GM06990 (cell line): ENCODE measurements around the gene FCGR3A.
"Not testable (repeated sequence)": the region's sequence is repeated elsewhere in the genome, so short reads cannot be mapped to it uniquely, and the experiment has no call there.

Experiments
- DNase-seq: peaks from one replicate; pipeline ENCODE4 v3.0.0-alpha.2; 2011; ENCODE audit not compliant: insufficient read length; ENCODE audit errors: extremely low read depth
- H3K27me3 ChIP-seq: replicated peaks from 2 replicates; pipeline ENCODE4 v1.6.0; 2011; ENCODE audit warnings: low read length; ENCODE audit not compliant: control insufficient read depth, insufficient read depth
- H3K36me3 ChIP-seq: 2 replicates; pipeline ENCODE4 v1.5.1; 2011; ENCODE audit warnings: low read length; ENCODE audit not compliant: control insufficient read depth, insufficient read depth
- H3K4me3 ChIP-seq: replicated peaks from 2 replicates; pipeline ENCODE4 v1.5.1; 2011; ENCODE audit warnings: low read depth, mild to moderate bottlenecking, control low read depth, low read length
- TF ChIP-seq, protein P1 (sequence below): IDR thresholded peaks from 2 replicates; pipeline ENCODE4 v1.5.1; 2011; ENCODE audit warnings: low read length, control low read depth, mild to moderate bottlenecking, inconsistent platforms; ENCODE audit not compliant: insufficient read depth, poor library complexity, severe bottlenecking

FCGR3A gene

DNA sequence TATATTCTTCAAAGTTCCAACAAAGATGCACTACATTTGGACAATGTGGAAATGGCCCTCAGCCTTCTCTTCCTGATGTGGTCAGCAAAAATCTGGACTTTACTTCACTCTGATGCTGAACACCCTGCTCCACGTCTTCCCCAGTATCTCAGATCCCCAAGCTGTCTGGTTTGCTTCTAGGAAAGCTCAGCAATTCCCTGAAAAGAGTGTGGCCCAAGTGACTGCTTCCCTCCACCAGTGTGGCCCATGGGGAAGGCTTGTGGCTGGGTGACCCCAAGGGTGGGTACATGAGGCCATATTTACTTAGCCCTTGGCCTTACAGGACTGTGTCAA lies 36.2 kb downstream of the FCGR3A start:
- not testable (repeated sequence) for H3K36me3 ChIP-seq, H3K4me3 ChIP-seq, H3K27me3 ChIP-seq, DNase-seq

DNA sequence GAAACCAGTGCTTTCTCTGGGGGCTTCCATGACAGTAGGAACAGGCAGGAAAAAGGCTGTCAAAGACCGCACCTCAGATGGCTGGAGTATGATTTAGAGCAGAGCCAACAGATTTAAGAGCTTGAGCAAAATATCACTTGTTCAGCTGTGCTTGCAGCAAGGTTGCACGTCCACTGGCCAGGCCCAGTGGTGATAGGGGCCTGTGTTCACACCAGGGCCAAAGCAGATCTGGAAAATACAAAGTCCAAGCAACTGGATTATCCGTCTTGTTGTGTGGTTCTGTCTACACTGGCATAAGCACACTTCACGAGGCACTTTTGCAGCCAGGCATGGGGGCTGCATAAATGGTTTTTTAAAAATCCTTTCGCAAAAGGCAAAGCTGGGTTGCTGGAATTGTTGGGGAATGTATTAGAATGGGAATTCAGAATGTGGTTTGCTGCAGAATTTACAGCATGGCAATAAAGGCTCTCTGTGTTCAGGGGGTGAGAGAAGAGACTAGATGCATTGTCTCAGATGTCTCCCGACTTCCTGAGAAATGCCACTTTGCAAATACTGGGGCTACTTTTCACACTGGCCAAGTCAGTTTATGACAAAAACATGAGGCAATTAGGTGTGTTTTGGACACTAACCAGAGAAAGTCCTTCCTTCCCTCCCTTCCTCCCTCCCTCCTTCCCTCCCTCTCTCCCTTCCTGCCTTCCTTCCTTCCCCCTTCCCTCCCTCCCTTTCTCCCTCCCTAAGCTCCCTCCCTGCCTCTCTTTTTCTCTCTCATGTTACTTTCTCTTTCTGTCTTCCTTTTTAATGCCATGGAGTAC lies 36.8 kb downstream of the FCGR3A start:
- not testable (repeated sequence) for H3K4me3 ChIP-seq, H3K27me3 ChIP-seq, DNase-seq, H3K36me3 ChIP-seq

DNA sequence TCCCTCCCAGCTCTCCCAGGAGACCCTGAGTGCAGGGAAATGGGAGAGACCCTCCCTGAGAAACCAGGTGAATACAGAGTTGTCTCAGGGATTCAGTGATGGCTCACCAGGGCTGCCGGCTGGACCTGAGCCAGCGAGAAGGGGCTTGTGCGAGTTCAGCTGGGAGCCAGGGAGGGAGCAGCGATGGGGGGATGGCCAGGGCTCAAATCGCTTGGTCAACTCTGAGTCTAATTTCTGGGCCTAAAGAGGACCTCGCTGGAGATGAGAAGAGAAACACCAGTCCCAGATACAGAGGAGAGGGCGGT lies 37.9 kb downstream of the FCGR3A start:
- no peak for DNase-seq

DNA sequence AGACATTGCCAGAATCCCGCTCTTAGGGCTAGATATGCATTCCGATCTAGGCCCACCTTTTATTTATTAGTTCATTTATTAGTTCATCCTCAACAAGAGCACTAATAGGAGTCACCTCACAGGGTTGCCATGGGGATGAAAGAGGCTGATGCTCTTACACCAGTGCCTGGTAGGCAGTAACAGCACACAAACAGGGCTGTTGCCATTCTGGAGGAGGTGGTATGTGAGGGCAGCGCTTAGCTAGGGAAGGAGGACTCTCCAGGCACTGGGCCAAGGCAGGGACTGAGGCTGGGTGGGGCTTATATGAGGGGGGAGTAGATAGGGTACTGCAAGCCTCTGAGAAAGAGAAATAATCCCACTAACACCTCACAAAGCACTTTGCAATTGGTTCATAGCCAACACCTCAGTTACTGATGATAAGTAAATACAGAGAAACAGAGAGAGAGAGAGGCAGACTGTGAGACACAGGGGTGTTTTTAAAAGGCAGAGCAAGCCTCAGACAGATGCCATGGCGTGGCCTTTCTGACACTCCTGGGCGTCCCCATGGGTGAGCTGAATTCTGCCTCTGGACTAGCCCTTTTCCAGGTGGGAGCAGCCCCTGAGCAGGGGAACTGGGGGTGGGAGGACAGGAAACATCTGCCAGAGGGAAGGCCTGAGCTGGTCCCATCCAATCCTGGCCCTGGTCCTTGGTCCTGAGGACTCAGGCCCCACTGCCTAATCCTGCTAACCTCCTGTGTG lies 38.4 kb downstream of the FCGR3A start:
- no peak for DNase-seq
- H3K4me3 ChIP-seq = no peak overlapping the region
- no peaks in the 10 kb centered on the region for H3K27me3 ChIP-seq
- no peaks in the 10 kb centered on the region for H3K36me3 ChIP-seq
- TF ChIP-seq, protein P1, sequence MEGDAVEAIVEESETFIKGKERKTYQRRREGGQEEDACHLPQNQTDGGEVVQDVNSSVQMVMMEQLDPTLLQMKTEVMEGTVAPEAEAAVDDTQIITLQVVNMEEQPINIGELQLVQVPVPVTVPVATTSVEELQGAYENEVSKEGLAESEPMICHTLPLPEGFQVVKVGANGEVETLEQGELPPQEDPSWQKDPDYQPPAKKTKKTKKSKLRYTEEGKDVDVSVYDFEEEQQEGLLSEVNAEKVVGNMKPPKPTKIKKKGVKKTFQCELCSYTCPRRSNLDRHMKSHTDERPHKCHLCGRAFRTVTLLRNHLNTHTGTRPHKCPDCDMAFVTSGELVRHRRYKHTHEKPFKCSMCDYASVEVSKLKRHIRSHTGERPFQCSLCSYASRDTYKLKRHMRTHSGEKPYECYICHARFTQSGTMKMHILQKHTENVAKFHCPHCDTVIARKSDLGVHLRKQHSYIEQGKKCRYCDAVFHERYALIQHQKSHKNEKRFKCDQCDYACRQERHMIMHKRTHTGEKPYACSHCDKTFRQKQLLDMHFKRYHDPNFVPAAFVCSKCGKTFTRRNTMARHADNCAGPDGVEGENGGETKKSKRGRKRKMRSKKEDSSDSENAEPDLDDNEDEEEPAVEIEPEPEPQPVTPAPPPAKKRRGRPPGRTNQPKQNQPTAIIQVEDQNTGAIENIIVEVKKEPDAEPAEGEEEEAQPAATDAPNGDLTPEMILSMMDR = no peak

More for the DNA sequence above, 37.9 kb downstream of the FCGR3A start:
- Histone ChIP-seq H3K36me3 (no peaks in the 10 kb centered on the region), H3K27me3 (no peaks in the 10 kb centered on the region), H3K4me3 (no peak overlapping the region)
- TF ChIP-seq, protein P1 = no peak

DNA sequence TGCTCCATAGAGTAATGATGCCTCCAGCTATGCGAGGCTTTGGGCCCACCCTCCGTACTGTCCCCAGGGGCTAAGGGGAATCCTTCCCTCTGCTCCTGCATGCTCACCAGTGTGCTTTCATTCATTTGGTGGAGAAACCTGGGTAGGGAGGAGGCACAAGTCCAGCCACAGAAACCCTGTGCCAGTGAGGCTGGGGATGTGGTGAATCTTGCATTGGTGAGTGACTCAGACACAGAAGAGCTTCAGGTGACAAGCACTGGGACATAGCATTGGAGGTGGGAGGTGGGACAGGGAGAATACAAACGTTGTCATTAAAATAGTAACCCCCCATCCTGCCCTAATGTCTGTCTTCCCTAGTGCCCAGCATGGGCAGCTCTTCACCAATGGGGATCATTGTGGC lies 39.1 kb downstream of the FCGR3A start:
- Histone ChIP-seq H3K27me3 (no peaks in the 10 kb centered on the region), H3K36me3 (no peaks in the 10 kb centered on the region), H3K4me3 (no peak overlapping the region)
- no peak for DNase-seq
- TF ChIP-seq, protein P1 = no peak

DNA sequence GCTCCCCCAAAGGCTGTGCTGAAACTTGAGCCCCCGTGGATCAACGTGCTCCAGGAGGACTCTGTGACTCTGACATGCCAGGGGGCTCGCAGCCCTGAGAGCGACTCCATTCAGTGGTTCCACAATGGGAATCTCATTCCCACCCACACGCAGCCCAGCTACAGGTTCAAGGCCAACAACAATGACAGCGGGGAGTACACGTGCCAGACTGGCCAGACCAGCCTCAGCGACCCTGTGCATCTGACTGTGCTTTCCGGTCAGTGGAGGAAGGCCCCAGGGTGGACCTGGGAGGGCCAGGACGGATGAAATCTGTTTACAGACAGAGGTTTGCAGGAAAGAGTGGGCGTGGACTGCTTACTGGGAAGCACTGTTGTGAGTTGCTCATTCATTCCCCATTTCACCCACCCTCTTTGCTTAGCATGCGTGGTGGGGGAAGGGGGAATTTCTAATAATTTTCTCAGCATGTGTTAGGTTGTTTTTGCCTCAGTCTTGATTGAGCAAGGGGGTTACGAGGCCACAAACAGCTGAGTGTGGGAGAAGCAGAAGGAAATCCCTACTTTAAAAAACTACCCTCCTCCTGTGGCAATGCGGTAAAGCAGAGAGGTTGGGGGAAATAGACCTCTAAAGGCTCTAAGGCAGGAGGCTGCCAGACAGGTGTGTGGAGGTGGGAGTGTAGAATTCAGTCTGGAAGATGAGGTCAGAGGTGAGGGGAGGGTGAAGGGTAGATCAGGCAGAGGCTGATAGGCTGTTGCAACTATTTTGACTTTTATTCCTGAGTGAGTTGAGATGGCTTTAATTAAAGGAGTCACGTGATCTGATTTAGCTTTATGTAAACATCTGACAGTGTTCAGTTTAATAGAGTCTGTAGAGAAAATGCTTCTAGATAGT lies 43.0 kb downstream of the FCGR3A start:
- Histone ChIP-seq H3K4me3 (no peak overlapping the region), H3K36me3 (no peaks in the 10 kb centered on the region), H3K27me3 (no peaks in the 10 kb centered on the region)
- TF ChIP-seq, protein P1 = no peak
- no peak for DNase-seq
